PC-3 (cell line): Measurements from ENCODE around the gene TNPO2. TPM values are rescaled to one million over a fixed set of nuclear protein-coding genes. Genes with fewer than 3 reads are reported as not detected.
"Not testable (repeated sequence)": the region's sequence is repeated elsewhere in the genome, so short reads cannot be mapped to it uniquely, and the experiment has no call there.

Experiments used
- ATAC-seq: fragments of 200-7000 bp; cut with Tn5 transposase; 2 replicates; pipeline ENCODE4 v1.9.1; 2020; ENCODE audit warnings: mild to moderate bottlenecking, moderate library complexity
- BruUV-seq: library from RNA; stranded (reverse); fragments of 400-500 nt; replicated peaks from 2 replicates; lab custom pipeline; 2021; lab: Mats Ljungman, UMichigan
- CTCF ChIA-PET: fragments of 300-600 bp; sonication (Branson Sonifier 250); formaldehyde crosslinking; loops from one replicate; lab custom pipeline; 2022; ENCODE audit warnings: antibody characterized with exemption; lab: Charles Lee
- POLR2A ChIA-PET: fragments of 300-600 bp; sonication (Branson Sonifier 250); formaldehyde crosslinking; loops from one replicate; lab custom pipeline; 2022; ENCODE audit warnings: antibody characterized with exemption; ENCODE audit not compliant: unreplicated experiment; lab: Charles Lee
- DNase-seq: peaks from one replicate; pipeline ENCODE4 v3.0.0-alpha.2; 2015
- H2AFZ ChIP-seq: fragments of 300-600 bp; sonication (generic); 2 replicates; pipeline ENCODE4 v1.6.0; 2016; ENCODE audit warnings: antibody characterized with exemption, low read length
- H3F3A ChIP-seq: fragments of 300-600 bp; sonication (generic); one replicate; pipeline ENCODE4 v1.6.0; 2017; ENCODE audit warnings: antibody characterized with exemption, low read length, control low read depth, mild to moderate bottlenecking; ENCODE audit not compliant: unreplicated experiment
- H3K27ac ChIP-seq: fragments of 300-600 bp; sonication (generic); 2 replicates; pipeline ENCODE4 v1.5.1; 2016; ENCODE audit warnings: mild to moderate bottlenecking, low read length
- H3K27me3 ChIP-seq: fragments of 300-600 bp; sonication (generic); 2 replicates; pipeline ENCODE4 v1.6.1; 2016; ENCODE audit warnings: low read length, mixed read lengths
- H3K36me3 ChIP-seq: fragments of 300-600 bp; sonication (generic); 2 replicates; pipeline ENCODE4 v1.6.1; 2016; ENCODE audit warnings: low read depth, mixed run types, low read length, mixed read lengths
- H3K4me1 ChIP-seq: fragments of 300-600 bp; sonication (generic); 2 replicates; pipeline ENCODE4 v1.5.1; 2016; ENCODE audit warnings: low read length; ENCODE audit not compliant: insufficient read depth
- H3K4me2 ChIP-seq: fragments of 300-600 bp; sonication (generic); 2 replicates; pipeline ENCODE4 v1.6.0; 2016; ENCODE audit warnings: low read length
- H3K4me3 ChIP-seq: fragments of 300-600 bp; sonication (generic); 2 replicates; pipeline ENCODE4 v1.5.1; 2016; ENCODE audit warnings: mild to moderate bottlenecking, low read length, mixed read lengths
- H3K79me2 ChIP-seq: fragments of 300-600 bp; sonication (generic); 2 replicates; pipeline ENCODE4 v1.6.1; 2017; ENCODE audit warnings: low read length, mixed read lengths
- H3K9ac ChIP-seq: fragments of 300-600 bp; sonication (generic); 2 replicates; pipeline ENCODE4 v1.6.0; 2016; ENCODE audit warnings: mild to moderate bottlenecking, low read length
- H3K9me2 ChIP-seq: fragments of 300-600 bp; sonication (generic); replicated peaks from 2 replicates; pipeline ENCODE4 v1.6.1; 2016; ENCODE audit warnings: mixed run types, low read length, mixed read lengths
- H3K9me3 ChIP-seq: fragments of 300-600 bp; sonication (generic); 2 replicates; pipeline ENCODE4 v1.6.1; 2016; ENCODE audit warnings: low read length, mixed read lengths
- H4K20me1 ChIP-seq: fragments of 300-600 bp; sonication (generic); 2 replicates; pipeline ENCODE4 v1.6.1; 2016; ENCODE audit warnings: low read length, mixed read lengths
- CTCF ChIP-seq: fragments of 300-600 bp; sonication (generic); conservative IDR thresholded peaks from 2 replicates; pipeline ENCODE4 v1.5.1; 2017; ENCODE audit warnings: antibody characterized with exemption, low read depth, mild to moderate bottlenecking, low read length
- EZH2 ChIP-seq: fragments of 300-600 bp; sonication (generic); IDR thresholded peaks from one replicate; pipeline ENCODE4 v1.6.1; 2017; ENCODE audit warnings: antibody characterized with exemption, mild to moderate bottlenecking, low read length; ENCODE audit not compliant: unreplicated experiment
- EZH2phosphoT487 ChIP-seq: fragments of 300-600 bp; sonication (generic); IDR thresholded peaks from 2 replicates; pipeline ENCODE4 v1.6.1; 2018; ENCODE audit warnings: mild to moderate bottlenecking, antibody characterized with exemption, low read length, borderline replicate concordance
- intact Hi-C: fragments of 100-400 bp; cut with micrococcal nuclease; formaldehyde crosslinking; loops from 2 replicates; pipeline ENCODE4 v1.9.0; 2023
- total RNA-seq: library from RNA; depleted of rRNA; stranded (reverse); fragments of >200 nt; gene quantifications from 2 replicates; pipeline ENCODE4 v1.2.3, GENCODE V29; 2014

The TNPO2 gene
- total RNA-seq, 1 experiment from 2014 or later = 50.6 TPM

GRCh38 chr19:12727745-12728433 is 4.2 kb upstream of the TNPO2 start:
- Histone ChIP-seq H3K27me3 (no peaks in the 10 kb centered on the region), H3K9me2 (no peaks in the 10 kb centered on the region), H3K4me2 (no peak overlapping the region), H3K4me1 (peaks cover 21% of the 10 kb centered on the region), H2AFZ (no peak overlapping the region), H3K9ac (no peak overlapping the region), H3K9me3 (no peaks in the 10 kb centered on the region), H3K4me3 (no peak overlapping the region), H4K20me1 (peaks cover 14% of the 10 kb centered on the region), H3F3A (peaks cover 10% of the 10 kb centered on the region), H3K27ac (no peak overlapping the region), H3K79me2 (peaks cover 51% of the 10 kb centered on the region), H3K36me3 (peaks cover 39% of the 10 kb centered on the region)
- CTCF ChIA-PET = no interaction called here
- intact Hi-C loops = no loop called here
- peak; percentile 6; the same call in 1 of the 2 replicates for ATAC-seq
- no peak for TF ChIP-seq EZH2
- TF ChIP-seq EZH2phosphoT487 = no peak
- no peak for TF ChIP-seq CTCF
- DNase-seq = no peak
- BruUV-seq = no TSS peak
- POLR2A ChIA-PET = no interaction called here

- no peak for ATAC-seq
- ChIA-PET POLR2A (no interaction called here), CTCF (interaction anchor here (0.7 kb wide), 1 partner anchor 31 kb away, joined by 7 read pairs; no protein-coding TSS in a partner anchor)
- H3K27ac ChIP-seq = no peak overlapping the region
- intact Hi-C loops = no loop called here
- H3K9me3 ChIP-seq = no peaks in the 10 kb centered on the region
- H3K4me2 ChIP-seq = no peak overlapping the region
- peaks cover 48% of the 10 kb centered on the region for H3K79me2 ChIP-seq
- no peaks in the 10 kb centered on the region for H3K9me2 ChIP-seq
- BruUV-seq = no TSS peak
- H3K27me3 ChIP-seq = no peaks in the 10 kb centered on the region
- peaks cover 13% of the 10 kb centered on the region; the same call in 1 of the 2 replicates for H3K4me1 ChIP-seq
- TF ChIP-seq CTCF = no peak
- no peak for TF ChIP-seq EZH2
- no peak for TF ChIP-seq EZH2phosphoT487
- H3F3A ChIP-seq = peaks cover 10% of the 10 kb centered on the region
- H3K9ac ChIP-seq = no peak overlapping the region
- peaks cover 35% of the 10 kb centered on the region for H3K36me3 ChIP-seq
- no peak overlapping the region for H2AFZ ChIP-seq
- peaks cover 6% of the 10 kb centered on the region; the same call in 1 of the 2 replicates for H4K20me1 ChIP-seq
- no peak for DNase-seq
- no peak overlapping the region for H3K4me3 ChIP-seq
These were observed 3.2 kb upstream of the TNPO2 start for GRCh38 chr19:12726988-12727316.

- BruUV-seq, H4K20me1 ChIP-seq, H3K4me2 ChIP-seq, H3K9ac ChIP-seq, DNase-seq, H3K27ac ChIP-seq, ATAC-seq, H3K9me3 ChIP-seq, H3K27me3 ChIP-seq, intact Hi-C loops, H3K4me3 ChIP-seq, H2AFZ ChIP-seq, POLR2A ChIA-PET, H3K9me2 ChIP-seq: not testable (repeated sequence)
- CTCF ChIA-PET = interaction anchor here (0.6 kb wide), 1 partner anchor 10 kb away, joined by 3 read pairs; no protein-coding TSS in a partner anchor
- Histone ChIP-seq H3F3A (peaks cover 10% of the 10 kb centered on the region), H3K4me1 (peaks cover 13% of the 10 kb centered on the region; the same call in 1 of the 2 replicates), H3K79me2 (peaks cover 48% of the 10 kb centered on the region), H3K36me3 (peaks cover 24% of the 10 kb centered on the region)
These were observed 1.9 kb upstream of the TNPO2 start for GRCh38 chr19:12725612-12726011.
